ENCODE data around the gene FNDC11. TPM values are rescaled to one million over a fixed set of nuclear protein-coding genes. Genes with fewer than 3 reads are reported as not detected.
"Not testable (repeated sequence)": the region's sequence is repeated elsewhere in the genome, so short reads cannot be mapped to it uniquely, and the experiment has no call there.

The FNDC11 gene
- total RNA-seq, 2 experiments from 2014 or later, result 0.23 to 0.27 TPM

- CTCF ChIA-PET, result no interaction called here
- TF ChIP-seq, protein P1, sequence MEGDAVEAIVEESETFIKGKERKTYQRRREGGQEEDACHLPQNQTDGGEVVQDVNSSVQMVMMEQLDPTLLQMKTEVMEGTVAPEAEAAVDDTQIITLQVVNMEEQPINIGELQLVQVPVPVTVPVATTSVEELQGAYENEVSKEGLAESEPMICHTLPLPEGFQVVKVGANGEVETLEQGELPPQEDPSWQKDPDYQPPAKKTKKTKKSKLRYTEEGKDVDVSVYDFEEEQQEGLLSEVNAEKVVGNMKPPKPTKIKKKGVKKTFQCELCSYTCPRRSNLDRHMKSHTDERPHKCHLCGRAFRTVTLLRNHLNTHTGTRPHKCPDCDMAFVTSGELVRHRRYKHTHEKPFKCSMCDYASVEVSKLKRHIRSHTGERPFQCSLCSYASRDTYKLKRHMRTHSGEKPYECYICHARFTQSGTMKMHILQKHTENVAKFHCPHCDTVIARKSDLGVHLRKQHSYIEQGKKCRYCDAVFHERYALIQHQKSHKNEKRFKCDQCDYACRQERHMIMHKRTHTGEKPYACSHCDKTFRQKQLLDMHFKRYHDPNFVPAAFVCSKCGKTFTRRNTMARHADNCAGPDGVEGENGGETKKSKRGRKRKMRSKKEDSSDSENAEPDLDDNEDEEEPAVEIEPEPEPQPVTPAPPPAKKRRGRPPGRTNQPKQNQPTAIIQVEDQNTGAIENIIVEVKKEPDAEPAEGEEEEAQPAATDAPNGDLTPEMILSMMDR (IDR thresholded peaks at IDR 0.05), result no peak
- intact Hi-C loops (cut with micrococcal nuclease), result no loop called here
- DNase-seq (no peak), ATAC-seq (no peak)
- H3K9me3 Mint-ChIP-seq, result no peaks in the 10 kb centered on the region
- H3K4me1 Mint-ChIP-seq (ENCODE audit: low read depth), result no peaks in the 10 kb centered on the region
- H3K4me3 Mint-ChIP-seq, result no peak overlapping the region
- H3K27me3 Mint-ChIP-seq, result no peaks in the 10 kb centered on the region
- POLR2A ChIA-PET, result no interaction called here
- H3K36me3 Mint-ChIP-seq (ENCODE audit: low read depth), result peaks cover 28% of the 10 kb centered on the region
- H3K27ac Mint-ChIP-seq, result no peak overlapping the region
Observed at GRCh38 chr20:63596423-63596822, 42.5 kb downstream of the FNDC11 start.

DNA sequence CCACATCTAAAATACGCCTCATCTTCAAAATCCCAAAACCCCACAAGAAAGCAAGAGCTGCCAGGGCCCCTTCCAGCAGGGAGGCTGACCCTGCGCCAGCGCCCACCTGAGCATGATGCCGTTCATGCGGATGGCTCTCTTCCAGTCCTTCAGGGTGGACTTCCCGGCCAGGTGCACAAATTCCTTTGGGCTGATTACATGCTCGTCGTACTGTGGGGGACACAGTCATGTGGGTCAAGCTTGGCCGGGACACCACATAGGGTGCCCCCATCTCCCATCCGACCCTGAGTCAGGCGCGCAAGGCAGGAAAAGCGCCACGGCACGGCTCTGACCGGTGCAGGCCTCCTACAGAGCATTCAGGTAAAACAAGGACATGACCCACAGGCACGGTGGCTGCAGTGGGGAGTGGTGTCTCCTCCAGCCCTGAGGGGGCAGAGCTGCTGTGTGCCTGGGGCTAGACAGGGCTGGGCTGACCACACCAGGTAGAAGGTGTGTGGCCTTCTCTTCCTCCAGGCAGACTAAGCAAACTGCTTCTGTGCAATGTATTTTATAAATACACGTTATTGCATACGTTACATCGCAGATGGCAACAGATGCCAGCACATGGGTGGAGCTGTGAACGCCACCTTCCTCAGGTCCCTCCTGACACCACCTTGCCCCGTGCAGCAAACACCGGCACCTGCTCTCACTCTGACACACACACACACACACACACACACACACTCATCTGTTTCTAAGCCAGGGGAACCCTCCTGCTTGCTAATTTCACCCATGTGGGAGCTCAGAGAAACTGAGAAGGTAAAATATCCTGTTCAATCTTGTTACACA, 43.9 kb downstream of the FNDC11 start:
- H3K4me1 Mint-ChIP-seq (ENCODE audit: low read depth), result no peaks in the 10 kb centered on the region
- peaks cover 39% of the 10 kb centered on the region for H3K36me3 Mint-ChIP-seq (ENCODE audit: low read depth)
- CTCF ChIA-PET, result interaction anchor here (1.1 kb wide), 1 partner anchor 23 kb away, joined by 4 read pairs; no protein-coding TSS in a partner anchor
- H3K4me3 Mint-ChIP-seq, result no peak overlapping the region
- ATAC-seq (no peak), DNase-seq (no peak)
- H3K27me3 Mint-ChIP-seq, result no peaks in the 10 kb centered on the region
- no peak overlapping the region for H3K27ac Mint-ChIP-seq
- no peaks in the 10 kb centered on the region for H3K9me3 Mint-ChIP-seq
- POLR2A ChIA-PET, result interaction anchor here (0.6 kb wide), 1 partner anchor 36 kb away, joined by 4 read pairs; no protein-coding TSS in a partner anchor
- intact Hi-C loops (cut with micrococcal nuclease), result no loop called here
- TF ChIP-seq, protein P1 (IDR thresholded peaks at IDR 0.05), result no peak

DNA sequence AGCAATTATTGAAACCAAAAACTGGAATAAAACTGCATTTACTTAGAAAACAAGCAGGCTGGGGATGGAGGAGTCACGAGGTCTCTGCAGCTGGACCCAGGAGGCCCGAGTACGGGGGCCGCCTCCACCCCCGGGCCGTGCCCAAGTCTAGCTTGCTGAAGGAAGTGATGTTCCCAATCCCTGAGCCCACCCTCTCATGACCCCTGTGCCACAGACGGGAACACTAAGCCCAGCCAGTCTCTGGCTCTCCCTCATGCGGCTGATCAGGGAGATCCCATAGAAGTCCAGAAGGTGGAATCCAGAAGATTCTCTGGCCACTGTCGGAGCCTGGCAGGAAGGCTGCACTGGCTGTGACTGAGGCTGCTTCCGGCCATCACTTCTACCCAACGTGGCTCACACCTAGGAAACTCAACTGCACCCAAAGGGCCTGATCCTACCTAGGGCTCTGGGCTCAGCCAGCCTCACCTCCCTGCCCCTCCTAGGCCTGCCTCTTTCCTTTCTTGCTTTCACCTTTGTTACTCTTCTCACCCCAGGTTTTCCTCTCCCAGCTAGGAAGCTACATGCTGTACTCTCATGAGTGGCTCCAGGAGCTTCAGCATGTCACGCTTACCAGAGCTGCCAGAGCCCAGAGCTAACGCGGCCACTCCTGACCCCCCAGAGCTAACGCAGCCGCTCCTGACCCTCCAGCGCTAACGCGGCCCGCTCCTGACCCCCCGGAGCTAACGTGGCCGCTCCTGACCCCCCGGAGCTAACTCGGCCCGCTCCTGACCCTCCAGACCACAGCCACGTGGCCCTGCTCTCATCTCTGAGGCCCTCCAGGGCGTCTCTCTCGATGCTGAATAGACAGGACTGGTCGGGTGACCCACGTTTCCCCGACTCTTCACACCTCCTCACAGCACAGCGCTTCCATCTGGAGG, 44.8 kb downstream of the FNDC11 start:
- ATAC-seq, result no peak
- H3K4me3 Mint-ChIP-seq, result no peak overlapping the region
- H3K4me1 Mint-ChIP-seq (ENCODE audit: low read depth), result no peaks in the 10 kb centered on the region
- peaks cover 35% of the 10 kb centered on the region for H3K36me3 Mint-ChIP-seq (ENCODE audit: low read depth)
- CTCF ChIA-PET, result interaction anchor here (1.1 kb wide), 1 partner anchor 22 kb away, joined by 4 read pairs; no protein-coding TSS in a partner anchor
- no peaks in the 10 kb centered on the region for H3K9me3 Mint-ChIP-seq
- POLR2A ChIA-PET, result interaction anchor here (0.6 kb wide), 1 partner anchor 35 kb away, joined by 4 read pairs; no protein-coding TSS in a partner anchor
- H3K27ac Mint-ChIP-seq, result no peak overlapping the region
- TF ChIP-seq, protein P1 (IDR thresholded peaks at IDR 0.05), result no peak
- no peaks in the 10 kb centered on the region for H3K27me3 Mint-ChIP-seq
- intact Hi-C loops (cut with micrococcal nuclease), result no loop called here
- no peak for DNase-seq

DNA sequence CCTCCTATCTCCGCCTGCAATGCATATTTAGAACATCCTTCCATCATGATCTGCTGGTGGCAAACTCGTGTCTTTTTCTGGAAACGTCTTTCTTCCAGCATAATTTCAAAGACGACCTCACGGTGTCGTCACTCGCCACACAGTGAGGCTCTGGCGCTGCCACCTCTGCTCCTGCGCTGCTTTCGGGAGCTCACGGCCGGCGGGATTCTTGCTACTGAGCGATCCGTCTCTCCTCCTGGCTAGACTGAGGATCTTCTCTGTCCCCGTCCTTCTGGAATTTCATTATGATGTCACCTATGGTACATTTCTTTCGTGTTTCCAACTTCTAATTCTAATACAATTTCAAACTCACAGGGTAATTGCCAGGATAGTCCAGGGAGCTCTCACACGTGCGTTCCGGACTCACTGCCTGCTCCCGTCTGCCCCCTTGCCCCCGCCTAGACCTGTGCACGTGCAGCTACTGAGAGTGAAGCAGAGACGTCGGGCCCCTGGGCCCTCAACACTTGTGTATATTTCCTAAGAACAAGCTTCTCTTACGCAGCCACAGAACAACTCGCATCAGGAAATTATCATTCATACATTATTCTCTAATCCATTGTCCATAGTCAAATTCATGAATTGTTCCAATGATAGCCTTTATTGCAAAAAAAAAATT, 45.6 kb downstream of the FNDC11 start:
- intact Hi-C loops (cut with micrococcal nuclease), result no loop called here
- POLR2A ChIA-PET, result no interaction called here
- Mint-ChIP-seq H3K4me3 (no peak overlapping the region), H3K27me3 (no peaks in the 10 kb centered on the region), H3K36me3 (ENCODE audit: low read depth) (peaks cover 35% of the 10 kb centered on the region), H3K9me3 (no peaks in the 10 kb centered on the region), H3K4me1 (ENCODE audit: low read depth) (no peaks in the 10 kb centered on the region), H3K27ac (no peak overlapping the region)
- TF ChIP-seq, protein P1 (IDR thresholded peaks at IDR 0.05), result no peak
- CTCF ChIA-PET, result no interaction called here
- DNase-seq (no peak), ATAC-seq (no peak)

DNA sequence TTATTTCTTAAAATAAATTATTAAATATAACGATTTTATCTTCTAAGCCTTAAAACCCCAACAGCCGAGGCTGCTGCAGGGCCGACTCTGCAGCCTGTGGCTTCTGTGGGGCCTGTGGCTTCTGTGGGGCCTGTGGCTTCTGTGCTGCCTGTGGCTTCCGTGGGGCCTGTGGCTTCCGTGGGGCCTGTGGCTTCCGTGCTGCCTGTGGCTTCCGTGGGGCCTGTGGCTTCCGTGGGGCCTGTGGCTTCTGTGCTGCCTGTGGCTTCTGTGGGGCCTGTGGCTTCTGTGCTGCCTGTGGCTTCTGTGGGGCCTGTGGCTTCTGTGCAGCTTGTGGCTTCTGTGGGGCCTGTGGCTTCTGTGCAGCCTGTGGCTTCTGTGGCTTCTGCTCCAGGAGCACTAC, 47.7 kb downstream of the FNDC11 start:
- H3K36me3 Mint-ChIP-seq (ENCODE audit: low read depth), result peaks cover 33% of the 10 kb centered on the region
- H3K4me1 Mint-ChIP-seq (ENCODE audit: low read depth); intact Hi-C loops (cut with micrococcal nuclease); H3K4me3 Mint-ChIP-seq; DNase-seq; H3K27me3 Mint-ChIP-seq; CTCF ChIA-PET; H3K9me3 Mint-ChIP-seq; ATAC-seq; H3K27ac Mint-ChIP-seq: not testable (repeated sequence)
- POLR2A ChIA-PET, result interaction anchor here (0.7 to 1.2 kb wide), 2 partner anchors 17 to 79 kb away, joined by 3 to 4 read pairs; no protein-coding TSS in a partner anchor
